ENCODE measurements around the gene KRTAP5-5.
"Not testable (repeated sequence)": the region's sequence is repeated elsewhere in the genome, so short reads cannot be mapped to it uniquely, and the experiment has no call there.

Gene KRTAP5-5

DNA sequence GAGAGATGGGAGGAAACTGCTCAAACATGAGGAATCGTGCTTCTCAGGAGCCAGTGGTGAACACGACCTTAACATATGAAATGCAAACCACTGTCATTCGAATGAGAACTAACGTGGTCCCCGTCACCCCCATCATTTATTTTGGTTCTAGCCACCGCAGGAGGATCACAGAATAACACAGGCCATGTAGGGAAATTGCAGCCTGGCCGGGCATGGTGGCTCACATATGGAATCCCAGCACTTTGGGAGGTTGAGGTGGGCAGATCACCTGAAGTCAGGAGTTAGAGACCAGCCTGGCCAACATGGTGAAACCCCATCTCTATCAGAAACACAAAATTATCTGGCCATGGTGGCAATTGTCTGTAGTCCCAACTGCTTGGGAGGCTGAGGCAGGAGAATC is 27.1 kb downstream of the KRTAP5-5 start:
- no peak for DNase-seq (ENCODE audit: low spot score)

DNA sequence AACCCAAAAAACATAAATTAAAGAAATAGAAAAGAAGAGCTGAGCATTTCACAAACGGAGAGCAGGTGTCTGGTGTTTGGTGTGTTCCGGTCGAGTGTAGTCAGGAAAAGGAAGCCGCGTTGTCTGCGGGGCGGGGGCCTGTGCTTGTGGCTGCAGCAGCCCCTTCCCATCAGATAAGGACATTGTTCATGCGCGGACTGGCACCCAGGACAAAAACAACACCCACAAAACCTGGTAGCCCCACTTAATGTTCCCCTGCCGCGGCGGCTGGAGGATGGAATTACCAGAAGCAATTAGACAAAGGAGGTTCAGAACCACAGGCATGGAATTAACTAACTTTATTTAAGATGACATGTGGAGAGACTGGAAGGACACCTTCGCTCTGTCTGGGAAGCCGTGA is 29.9 kb downstream of the KRTAP5-5 start:
- DNase-seq (ENCODE audit: low spot score): no peak

DNA sequence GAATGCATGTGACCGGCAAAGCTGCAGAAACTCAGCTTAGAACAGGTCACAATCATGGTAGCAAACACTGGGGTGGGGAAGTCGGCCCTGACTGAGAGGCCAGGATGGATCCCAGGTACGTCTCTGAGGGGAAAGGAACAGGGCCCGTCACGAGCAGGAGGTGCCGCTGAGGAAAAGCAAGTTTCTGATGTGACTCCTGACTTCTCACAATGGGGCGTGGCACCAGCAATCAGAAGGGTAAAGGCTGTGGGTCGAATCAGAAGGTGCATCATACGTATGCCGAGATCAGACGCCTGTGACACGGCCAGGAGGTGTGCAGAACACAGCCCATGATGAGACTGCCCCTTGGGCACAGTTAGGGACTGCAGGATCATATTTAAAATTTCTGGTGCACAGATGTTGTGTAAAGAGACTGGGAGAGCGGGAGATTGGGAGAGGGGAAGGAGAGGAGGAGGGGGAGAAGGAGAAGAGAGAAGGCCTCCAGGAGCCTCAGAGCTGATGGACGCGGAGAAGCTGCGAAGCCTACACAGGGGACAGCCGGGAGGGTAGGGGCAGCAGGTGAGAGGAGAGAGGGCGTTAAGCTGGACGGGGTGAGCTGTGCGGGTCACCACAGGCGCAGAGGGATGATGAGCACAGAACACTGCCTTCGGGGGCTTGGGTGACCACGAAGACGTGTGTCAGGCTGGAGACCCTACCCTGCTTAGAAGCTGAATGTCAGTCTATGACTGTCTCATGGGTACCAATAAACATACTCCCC is 30.7 kb downstream of the KRTAP5-5 start:
- DNase-seq (ENCODE audit: low spot score): no peak

DNA sequence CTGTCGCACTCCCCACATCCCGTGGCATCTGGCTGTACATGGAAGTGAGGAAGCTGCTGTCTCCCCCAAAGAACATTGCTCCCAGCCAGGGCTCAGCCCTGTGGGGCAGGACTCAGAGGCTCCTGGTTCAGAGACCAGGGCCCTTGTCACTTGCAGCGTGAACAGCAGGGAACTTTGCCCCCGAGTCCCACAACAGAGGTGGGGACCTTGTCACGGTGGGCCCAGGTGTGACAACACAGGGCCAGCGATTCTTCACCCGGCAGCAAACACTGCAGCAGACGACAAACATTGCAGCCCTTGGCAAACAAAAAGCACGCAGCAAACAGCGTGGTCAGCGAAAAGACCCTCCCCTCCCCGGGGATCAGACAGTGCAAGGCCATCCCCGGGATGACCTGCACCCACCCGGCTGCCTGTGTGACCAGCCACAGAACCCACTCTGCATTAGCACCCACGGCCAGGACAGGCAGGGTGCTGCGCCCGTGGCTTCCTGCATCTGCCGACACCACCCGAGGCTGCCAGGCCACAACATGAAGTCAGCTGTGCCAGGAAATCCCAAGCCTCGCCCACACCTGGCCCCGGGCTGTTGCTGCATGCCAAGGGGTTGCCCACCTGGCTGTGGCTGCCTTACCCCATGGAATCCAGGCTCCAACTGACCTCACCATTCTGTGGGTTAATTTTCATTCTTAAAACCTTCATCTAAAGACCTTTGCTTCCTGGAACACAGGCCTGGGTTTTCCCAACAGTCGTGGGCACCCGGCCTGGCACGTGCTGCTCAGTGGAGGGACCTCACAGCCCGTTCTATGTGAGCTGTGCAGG is 32.1 kb downstream of the KRTAP5-5 start:
- DNase-seq (ENCODE audit: low spot score): not testable (repeated sequence)

DNA sequence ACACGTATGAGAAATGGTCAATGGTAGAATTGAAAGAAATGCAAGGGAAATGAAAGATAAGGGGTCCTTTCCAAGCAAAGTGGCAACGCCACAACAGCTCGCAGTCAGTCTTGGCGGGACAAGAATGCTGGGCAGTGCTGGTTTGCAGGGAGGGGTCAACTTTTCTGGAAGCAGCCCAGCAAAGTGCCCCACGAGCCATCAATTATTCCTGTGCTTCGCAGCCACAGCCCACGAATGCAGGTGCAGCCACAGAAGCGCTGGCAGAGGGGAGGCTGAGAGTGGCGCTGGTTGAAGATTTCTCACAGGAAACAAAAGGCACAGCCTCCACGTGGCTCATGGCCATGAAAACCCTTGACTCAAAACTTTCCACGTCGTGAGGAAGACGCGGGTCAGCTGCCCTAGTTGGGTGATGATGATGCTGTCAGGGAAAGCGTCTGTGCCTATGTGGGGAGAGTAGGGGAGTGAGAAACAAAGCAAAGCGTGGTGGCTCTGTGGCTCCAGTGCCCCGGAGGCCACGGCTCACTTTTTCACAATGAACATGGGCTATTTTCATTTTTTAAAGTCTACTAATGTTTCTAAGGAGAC is 33.2 kb downstream of the KRTAP5-5 start:
- not testable (repeated sequence) for DNase-seq (ENCODE audit: low spot score)

DNA sequence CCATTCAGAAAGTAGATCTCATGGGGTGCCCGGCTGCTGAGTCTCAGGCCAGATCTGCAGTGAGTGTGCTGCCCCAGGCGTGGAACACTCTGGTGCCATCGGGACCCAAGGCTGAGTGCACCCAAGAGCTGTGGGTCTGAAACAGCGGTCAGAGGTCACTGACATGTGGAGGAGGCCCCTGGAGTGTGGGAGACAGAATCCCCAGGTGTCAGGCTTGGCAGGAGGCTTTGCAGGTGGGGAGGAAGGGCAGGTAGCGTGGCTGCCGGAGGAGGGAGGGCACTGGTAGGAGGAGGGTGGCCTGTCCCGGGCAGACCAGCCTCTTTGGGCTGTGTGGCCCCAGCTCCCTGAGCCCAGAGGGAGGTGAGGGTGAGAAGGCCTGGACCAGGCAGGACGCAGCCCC is 35.7 kb downstream of the KRTAP5-5 start:
- no peak for DNase-seq (ENCODE audit: low spot score)

DNA sequence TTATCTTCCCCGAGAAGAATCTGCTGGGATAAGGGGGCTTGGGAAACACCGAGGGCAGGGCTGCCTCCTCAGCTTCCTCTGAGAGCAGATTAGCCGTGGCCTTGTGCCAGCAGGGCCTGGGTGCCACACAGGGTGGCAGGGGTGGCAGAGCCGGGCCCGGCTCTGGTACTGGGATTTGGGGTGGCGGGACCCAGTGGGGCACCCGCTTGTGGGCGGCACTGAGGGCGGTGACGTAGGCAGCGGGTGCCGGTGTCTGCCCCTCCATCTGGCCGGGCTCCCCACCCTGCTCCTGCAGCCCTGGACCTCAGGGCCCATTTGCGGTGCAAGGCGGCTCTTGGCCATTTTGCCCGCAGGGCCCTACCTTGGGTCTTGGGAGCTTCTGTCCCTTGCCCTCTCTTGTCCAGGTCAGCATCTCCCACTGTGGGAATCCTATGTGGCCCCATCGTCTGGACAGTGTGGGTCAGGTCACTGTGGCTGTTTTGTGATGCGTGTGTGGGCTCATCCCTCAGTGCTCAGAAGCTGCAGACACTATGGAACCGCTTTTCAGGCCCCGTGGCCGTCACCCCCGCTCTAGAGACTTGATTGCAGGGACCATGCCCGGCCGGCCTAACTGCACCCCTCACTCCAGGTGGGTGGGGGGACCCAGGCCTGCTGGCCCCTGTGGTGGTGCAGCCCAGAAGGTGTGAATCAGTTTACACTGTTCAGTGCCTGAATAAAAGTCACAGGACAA is 37.7 kb downstream of the KRTAP5-5 start:
- DNase-seq (ENCODE audit: low spot score): no peak

DNA sequence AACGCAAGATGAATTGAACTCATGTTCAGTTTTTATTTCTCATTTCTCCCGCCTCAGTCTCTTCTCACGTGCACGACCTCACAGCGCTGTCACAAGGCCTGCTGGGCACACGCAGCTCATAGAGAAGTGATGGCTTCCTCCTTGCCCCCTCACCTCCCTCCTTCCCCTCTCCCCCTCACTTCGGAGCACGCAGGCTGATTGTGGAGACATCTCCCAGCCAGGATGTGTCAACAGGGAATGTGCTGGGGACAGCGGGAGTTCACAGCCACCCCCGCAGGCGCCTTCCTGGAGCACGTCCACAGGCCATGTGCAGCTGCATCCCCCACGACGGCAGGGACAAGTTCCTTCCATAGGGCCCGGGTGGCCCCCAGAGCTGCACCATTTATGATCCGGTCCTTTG is 38.3 kb downstream of the KRTAP5-5 start:
- DNase-seq (ENCODE audit: low spot score): no peak

DNA sequence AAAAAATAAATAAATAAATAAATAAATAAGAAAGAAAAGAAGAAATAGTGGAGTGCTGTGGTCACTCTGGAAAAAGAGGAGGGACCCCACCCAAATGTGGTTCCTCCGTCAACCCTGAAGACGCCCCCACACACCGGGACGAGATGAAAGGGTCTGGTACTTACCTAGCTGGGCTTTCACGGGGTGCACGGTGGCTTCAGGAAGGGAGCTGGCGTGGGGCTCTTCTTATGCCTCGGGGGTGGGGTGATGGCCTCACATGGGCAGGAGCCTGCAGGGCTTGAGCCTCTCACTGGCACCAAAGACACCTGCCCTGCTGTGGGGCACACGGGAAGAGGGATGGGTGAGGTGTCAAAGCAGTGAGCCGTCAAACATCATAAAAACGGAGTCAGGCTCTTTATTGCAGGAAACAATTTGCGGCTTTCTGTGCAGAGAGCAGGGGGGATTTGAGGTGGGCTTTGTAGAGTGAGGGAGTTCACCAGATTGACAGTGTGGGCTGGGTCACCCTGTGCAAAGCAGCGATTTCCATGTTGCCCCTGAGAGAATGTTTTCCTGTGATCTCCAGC is 39.4 kb downstream of the KRTAP5-5 start:
- DNase-seq (ENCODE audit: low spot score): no peak

DNA sequence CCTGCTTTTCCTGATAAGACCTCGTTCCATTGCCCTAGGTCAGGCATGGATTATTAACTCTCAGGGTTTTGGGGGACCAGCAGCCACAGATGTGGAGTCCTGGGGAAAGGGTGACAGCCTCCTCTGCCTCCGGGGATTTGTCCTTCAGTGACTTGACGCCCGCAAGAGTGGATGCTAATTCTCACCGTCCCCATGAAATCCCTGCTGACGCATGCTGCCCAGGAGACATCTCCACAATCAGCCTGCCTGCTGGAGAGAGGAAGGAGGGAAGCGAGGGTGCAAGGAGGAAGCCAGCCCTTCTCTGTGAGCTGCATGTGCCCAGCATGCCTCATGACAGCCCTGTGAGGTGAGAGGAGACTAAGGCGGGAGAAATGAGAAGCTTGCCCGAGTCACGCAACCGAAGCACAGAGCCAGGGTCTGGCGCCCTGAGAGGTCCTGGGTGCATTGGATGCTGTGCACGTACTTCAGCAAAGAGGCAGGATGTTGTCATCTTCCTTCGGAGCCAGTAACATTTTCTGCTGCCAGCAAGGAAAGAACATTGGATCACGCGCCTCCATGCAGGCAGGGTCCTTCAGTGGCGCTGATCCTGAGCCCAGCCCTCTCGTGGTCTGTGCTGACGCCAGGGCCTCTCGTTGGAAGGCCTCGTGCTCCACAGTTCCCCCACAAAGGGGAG is 40.1 kb downstream of the KRTAP5-5 start:
- DNase-seq (ENCODE audit: low spot score): no peak

DNA sequence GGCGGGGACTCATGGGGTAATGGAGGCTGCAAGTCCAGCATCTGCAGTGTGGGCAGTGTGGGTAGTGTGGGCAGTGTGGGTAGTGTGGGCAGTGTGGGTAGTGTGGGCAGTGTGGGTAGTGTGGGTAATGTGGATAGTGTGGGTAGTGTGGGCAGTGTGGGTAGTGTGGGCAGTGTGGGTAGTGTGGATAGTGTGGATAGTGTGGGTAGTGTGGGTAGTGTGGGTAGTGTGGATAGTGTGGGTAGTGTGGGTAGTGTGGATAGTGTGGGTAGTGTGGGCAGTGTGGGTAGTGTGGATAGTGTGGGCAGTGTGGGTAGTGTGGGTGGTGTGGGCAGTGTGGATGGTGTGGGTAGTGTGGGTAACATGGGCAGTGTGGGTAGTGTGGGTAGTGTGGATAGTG is 40.9 kb downstream of the KRTAP5-5 start:
- not testable (repeated sequence) for DNase-seq (ENCODE audit: low spot score)

DNA sequence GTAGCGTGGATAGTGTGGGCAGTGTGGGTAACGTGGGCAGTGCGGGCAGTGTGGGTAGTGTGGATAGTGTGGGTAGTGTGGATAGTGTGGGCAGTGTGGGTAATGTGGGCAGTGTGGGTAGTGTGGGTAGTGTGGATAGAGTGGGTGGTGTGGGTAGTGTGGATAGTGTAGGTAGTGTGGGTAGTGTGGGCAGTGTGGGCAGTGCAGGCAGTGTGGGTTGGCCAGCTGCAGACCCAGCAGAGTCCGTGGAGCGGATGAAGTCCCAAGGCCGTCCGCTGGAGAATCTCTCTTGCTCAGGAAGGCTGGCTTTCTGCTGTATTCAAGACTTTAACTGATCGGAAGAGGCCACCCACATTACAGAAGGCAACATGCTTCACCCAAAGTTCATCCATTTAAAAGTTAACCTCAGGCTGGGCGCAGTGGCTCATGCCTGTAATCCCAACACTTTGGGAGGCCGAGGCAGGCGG is 41.4 kb downstream of the KRTAP5-5 start:
- no peak for DNase-seq (ENCODE audit: low spot score)

DNA sequence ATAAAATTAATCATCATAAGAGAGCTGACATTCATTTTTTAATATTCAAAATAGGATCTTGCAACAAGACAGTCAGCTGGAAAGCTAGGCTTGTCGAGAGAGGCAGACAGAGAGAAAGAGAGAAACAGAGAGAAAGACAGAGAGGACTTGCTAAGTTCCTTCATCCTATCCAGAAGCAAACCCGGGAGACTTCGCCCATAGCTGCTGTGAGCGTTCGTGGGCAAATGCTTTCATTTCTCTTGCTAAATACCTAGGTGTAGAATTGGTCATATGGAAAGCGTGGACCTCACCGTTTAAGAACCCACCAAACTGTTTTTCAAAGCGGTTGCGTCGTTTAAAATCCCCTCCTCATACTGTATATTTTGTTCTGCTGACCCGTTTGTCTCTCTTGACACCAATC is 42.1 kb downstream of the KRTAP5-5 start:
- no peak for DNase-seq (ENCODE audit: low spot score)

DNA sequence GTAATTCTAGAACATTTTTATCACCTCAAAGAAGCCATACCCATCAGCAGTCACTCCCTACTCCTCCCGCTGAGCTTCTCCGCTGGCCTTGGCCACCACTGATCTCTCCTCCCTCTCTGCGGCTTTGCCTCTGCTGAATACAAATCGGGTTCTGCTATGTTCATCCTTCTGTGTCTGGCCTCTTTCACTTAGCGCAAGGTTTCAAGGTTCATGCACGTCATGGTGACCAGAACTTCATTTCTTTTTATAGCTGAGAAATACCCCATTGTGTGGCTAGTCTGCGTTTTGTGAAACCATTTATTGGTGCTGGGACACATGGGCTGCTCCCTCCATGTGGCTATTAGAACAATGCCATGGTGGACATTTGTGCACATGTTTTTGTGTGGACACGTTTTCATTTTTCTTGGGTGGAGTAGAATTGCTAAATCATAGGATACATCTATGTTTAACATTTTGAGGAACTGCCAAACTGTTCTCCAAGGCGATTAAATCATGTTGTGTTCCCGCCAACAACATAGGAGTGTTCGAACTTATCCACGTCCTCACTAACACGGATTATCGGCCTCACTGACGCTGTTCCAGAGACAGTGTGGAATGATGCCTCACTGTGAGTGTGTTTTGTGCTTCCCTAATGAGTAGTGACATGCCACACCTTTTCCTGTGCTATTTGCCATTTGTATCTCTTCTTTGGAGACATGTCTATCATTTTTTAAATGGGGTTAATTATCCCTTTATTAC is 43.2 kb downstream of the KRTAP5-5 start:
- DNase-seq (ENCODE audit: low spot score): no peak

DNA sequence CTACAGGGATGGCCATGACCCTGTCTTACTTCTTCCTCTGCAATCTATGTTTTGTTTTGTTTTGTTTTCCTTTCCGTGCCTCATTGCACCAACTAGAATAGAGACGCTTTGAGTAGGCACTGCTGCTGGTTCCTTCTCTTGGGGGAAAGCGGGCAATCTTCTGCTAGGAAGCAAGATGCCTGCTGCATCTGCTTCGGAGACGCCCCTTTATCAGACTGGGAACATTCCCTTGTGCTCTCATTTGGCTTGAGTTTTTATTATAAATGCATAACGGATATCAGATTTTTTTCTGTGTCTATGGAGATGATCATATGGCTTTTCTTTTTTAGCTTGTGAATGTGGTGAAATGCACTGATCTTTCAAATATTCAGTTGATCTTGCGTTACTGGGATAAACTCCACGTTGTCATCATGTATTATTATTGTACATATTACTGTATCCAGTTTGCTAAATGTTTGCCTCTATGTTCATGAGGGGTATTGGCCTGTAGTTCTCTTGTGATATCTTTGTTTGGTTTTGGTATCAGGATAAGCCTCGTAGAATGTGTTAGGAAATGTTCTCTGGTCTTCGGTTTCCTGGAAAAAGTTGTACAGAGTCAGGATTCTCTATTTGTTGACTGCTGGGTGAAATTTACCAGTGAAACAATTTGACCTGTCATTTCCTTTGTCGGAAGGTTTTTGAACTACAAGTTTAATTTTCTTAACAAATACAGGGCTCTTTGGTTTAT is 44.0 kb downstream of the KRTAP5-5 start:
- no peak for DNase-seq (ENCODE audit: low spot score)

DNA sequence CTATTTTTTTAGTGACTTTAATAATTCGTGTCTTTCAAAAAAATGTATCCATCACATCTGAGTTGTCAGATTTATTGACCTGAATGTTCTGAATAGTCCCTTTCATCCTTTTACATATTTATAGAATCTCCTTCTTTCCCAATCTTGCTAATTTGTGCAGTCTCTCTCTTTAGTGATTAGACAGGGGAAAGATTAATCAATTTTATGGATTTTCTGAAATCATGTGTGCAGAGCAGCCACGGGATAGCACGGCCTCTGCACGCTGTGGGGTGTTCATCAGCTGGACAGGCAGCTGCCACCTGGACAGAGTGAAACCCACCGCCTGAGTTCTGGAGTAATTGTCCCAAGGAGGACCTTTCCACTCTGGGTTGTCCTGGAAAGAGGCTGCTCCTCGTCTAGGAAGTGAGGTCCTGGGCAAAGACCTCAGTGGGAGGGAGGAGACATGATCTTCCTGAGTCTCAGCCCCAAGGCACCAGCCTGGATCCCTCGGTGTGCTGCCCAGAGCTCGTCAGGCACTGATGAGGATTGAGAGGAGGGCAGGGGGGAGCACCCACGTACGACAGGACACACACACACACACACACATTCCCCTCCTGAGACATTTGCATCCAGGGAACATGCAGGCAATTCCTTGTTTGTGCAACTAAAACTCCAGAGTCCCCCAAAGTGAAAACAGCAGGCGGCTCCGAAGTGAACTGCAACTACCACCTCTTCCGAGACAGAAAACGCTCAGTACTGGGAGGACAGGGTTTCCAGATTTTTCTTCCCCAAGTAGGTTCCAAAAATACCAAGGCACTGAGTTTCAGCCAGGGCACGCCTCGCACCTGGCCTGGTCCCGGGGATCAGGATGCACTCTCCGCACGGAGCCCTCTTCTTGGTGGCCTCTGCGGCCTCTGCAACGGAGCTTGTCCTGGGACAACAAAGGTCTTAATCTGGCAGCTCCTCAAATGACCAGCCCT is 44.9 kb downstream of the KRTAP5-5 start:
- DNase-seq (ENCODE audit: low spot score): no peak

DNA sequence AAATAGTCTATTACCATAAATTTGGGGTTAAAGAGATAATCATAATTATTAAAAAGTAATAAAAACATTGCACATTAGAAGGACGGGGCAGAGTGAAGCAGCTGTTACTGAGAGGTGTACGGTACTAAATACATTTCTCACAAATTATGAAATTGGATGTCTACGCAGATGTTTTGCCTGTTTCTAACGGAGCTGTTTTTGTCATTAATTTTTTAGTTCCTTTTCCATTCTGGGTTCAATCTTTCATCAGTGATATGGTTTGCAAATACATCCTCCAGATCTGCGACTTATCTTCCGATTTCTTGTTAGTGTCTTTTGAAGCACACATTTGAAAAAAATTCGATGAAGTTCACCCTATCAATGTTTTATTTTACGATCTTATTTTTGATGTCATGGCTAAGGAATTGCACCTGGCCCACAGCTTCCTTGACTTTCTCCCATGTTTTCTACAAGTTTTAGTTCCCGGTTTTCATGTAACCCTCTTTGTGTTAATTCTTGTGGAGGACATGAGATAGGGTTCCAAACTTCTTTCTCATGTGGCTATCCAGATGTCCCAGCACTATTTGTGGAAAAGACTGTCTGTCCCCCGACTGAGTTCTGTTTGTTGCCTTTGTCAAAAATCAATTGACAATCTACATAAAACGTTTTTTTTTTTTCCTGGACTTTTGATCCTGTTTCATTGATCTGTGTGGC is 46.1 kb downstream of the KRTAP5-5 start:
- DNase-seq (ENCODE audit: low spot score): no peak

DNA sequence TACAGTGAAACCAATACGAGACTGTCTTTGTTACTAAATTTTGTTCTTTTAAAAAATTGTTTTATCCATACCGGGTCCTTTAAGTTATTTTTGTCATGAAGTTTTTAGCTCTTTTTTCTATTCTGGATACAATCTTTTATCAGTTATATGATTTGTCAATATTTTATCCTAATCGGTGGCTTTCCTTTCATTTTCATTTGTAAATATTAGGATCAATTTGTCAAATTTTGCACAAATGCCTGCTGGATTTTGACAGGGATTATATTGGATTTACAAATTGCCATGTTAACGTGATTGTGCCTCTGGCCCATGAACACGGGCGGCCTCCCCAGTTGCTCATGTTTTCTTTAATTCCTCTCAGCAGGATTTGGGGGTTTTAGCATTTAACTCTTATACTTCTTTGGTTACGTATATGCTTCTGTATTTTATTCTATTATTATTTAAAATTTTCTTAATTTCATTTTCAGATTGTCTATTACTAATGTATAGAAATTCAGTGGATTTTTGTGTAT is 46.7 kb downstream of the KRTAP5-5 start:
- DNase-seq (ENCODE audit: low spot score): no peak

Data from D341Med (cell line).